Suppressor macrophage treated with lipopolysaccharide for 4 hours (primary cell): ENCODE measurements around the gene PPFIBP1.
"Not testable (repeated sequence)": the region's sequence is repeated elsewhere in the genome, so short reads cannot be mapped to it uniquely, and the experiment has no call there.

Experiments
- DNase-seq: peaks from one replicate; pipeline ENCODE4 v3.0.0-alpha.2; 2020

The PPFIBP1 gene

GRCh38 chr12:27598866-27599265 lies 74.9 kb downstream of the PPFIBP1 start:
- not testable (repeated sequence) for DNase-seq

DNA sequence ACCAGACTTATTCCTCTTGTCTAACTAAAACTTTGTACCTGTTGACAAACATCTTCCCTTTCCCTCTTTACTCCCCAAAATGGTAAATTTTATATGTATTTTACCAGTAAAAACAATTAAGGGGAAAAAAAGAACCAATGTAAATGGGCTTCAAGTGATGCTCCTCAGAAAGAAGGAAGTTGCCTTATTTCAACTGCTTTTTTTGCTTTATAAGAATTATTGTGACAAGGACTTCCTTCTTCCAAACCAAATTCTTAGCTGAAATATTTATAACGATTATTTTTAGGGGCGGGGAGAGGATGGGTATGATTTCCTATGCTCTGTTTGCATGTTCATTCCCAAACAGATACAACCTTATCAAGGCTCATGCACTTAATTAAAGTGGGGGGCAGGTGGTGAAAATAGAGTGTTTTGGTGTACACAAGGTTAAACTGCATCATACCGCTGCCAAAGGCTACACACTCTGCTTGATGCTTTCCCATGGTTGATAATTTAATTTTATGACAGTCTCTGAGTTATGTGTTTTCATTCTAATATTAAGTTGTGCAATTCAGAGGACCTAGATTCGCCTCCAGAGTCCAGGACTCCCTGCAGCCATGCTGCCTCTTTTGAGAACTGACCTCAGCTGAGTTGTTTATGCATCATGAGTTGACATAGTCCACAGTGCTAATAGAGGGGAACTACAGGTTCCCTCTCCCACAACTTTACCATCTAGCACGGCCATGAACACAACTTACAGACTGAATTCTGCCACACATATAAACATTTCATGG lies 77.2 kb downstream of the PPFIBP1 start:
- DNase-seq = peak; percentile 11

GRCh38 chr12:27602516-27602915 lies 78.5 kb downstream of the PPFIBP1 start:
- DNase-seq = no peak

GRCh38 chr12:27604431-27604830 lies 80.4 kb downstream of the PPFIBP1 start:
- no peak for DNase-seq

GRCh38 chr12:27606986-27607385 lies 83.0 kb downstream of the PPFIBP1 start:
- DNase-seq = no peak

DNA sequence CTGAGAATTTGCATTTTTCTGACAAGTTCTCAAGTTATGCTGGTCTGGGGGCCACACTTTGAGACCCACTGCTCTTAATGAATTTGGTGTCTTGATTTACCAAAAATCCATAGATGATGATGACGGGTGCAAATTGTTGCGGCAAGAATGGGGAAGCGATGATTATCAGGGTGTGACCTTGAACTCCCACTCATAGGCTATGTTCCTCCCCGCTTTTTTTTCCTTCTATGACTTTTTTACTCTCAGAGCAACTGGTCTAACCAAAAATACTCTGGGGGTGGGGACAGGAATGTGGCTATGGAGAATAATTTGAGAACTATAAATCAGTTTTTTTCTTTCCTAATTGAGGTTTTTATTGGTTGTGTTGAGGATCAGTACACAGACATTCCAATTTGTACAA lies 83.6 kb downstream of the PPFIBP1 start:
- DNase-seq = peak; percentile 22

GRCh38 chr12:27608890-27609289 lies 84.9 kb downstream of the PPFIBP1 start:
- no peak for DNase-seq

DNA sequence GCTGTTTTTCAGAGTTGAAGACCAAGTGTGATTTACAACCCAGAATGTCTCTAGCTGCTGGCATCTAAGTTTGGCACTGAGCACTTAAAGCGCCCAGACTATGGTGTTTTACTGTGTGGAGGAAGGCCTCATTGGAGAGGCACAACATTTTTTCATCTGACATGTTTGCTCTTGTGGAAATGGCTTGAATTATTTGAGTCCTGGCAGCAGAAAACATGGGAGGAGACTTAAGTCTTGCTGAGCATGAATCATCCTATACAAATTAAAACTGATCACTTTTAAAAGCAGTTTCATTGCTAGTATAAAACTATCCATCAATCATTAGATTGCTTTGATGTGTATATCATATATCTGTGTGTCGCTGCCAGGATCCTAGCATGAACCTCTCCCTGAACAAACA lies 86.4 kb downstream of the PPFIBP1 start:
- DNase-seq = no peak

DNA sequence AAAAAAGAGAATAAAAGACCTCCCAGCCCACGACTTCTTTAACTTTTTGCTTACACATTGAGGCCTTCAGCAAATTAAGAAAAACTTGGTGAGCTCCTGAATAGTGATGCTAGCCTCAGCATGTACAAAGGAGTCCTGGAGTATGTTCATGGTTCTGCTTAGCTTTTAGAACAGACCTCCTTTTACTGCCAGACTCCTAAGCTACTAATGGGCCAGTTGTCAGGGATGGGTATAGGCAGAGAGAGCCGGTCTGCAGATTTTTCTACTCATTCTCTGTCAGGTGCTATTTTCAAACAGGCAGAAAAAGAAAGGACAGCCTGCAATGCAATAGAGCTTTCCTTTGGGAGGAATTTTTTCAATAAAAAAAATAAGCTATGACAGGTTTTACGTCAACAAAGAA lies 90.4 kb downstream of the PPFIBP1 start:
- DNase-seq = no peak

- no peak for DNase-seq
These were observed 90.9 kb downstream of the PPFIBP1 start for GRCh38 chr12:27614866-27615265.

- DNase-seq = no peak
These were observed 91.4 kb downstream of the PPFIBP1 start for GRCh38 chr12:27615331-27615891.

- DNase-seq = no peak
These were observed 92.5 kb downstream of the PPFIBP1 start for GRCh38 chr12:27616356-27617142.

DNA sequence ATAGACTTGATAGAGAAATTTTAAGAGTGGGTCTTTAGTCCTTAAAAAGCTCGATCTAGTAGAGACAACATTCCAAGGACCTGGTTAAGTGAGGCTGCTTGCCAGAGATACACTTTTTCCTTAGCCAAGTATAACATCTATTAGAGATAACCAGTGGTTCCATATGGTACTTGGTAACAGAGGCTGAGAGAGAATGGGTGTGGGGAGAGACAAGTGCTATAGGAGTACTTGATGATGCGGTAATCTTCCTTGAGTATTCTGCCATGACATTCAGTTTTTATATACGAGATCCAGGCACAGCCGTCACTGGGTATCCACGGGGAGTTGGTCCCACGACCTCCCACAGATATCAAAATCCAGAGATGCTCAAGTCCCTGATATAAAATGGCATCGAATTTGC lies 94.8 kb downstream of the PPFIBP1 start:
- DNase-seq = no peak

DNA sequence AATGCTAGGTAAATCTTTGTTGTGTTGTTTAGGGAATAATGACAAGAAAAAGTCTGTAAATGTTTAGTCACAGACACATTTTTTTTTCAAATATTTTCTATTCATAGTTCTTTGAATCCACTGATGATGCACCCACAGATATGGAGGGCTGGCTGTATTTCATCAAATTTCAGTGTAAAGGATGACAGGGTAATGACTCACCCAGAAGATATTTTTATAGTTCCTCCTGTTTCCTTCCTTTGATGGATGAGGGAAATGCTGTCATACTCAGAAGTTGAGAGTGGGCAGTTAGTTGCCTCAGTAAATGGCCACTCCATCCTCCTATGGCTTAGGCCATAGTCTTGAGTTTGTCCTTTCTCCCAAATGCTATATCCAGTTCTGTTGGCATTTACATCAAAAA lies 95.3 kb downstream of the PPFIBP1 start:
- DNase-seq = peak; percentile 80

DNA sequence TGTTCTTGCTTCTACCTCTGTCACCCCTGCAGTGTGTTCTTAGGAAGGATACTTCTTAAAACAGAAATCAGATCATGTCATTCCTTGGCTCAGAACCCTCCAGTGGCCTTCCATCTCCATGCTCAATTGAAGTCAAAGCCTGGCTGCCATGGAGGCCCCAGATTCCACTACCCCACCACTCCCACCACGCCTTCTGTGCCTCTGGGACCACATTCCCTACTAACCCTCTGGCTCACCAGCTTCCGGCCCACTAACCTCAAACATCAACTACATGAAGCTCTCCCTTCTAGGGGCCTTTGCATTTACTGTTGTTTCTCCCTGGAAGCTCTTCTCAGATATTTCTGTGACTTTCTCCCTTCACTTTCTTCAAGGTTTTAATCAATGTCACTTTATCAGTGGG lies 96.1 kb downstream of the PPFIBP1 start:
- DNase-seq = no peak

DNA sequence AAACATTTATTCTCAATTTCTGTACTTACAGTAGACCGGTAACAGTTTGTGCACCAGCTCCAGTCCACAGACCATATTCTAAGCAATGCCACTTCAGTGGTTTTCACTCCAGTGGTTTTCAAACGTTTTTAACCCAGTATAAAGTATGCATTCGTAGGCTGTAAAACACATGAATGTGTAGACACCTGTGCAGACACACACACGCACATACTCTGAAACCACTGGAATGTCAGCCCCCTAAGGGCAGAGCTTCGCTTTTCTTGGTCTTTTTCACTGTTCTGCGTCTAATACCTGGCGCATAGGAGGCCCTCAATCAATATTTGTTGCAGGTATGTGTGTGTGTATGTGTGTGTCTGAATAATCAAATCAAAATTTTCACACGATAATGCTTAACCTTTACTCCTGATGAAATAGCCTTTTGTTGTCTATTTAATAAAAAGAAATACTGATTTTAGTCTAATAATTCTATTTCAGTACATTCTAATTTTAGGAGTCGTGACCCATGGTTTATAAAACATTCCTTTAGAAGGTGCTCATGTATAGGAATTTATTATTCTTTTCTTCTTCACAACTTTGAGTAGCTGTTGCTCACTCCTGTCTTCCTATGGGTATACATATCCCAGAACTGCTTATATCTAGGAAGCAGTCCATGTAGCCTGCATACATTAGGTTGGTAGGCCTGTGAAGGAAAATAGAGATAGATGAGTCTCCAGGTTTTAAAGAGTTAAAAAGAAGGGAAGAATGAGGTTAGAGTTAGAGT lies 98.6 kb downstream of the PPFIBP1 start:
- DNase-seq = no peak

GRCh38 chr12:27623645-27624044 lies 99.6 kb downstream of the PPFIBP1 start:
- DNase-seq = no peak

- DNase-seq = no peak
These were observed 100.6 kb downstream of the PPFIBP1 start for GRCh38 chr12:27624586-27624985.

GRCh38 chr12:27627123-27627852 lies 103.3 kb downstream of the PPFIBP1 start:
- DNase-seq = peak; percentile 78

DNA sequence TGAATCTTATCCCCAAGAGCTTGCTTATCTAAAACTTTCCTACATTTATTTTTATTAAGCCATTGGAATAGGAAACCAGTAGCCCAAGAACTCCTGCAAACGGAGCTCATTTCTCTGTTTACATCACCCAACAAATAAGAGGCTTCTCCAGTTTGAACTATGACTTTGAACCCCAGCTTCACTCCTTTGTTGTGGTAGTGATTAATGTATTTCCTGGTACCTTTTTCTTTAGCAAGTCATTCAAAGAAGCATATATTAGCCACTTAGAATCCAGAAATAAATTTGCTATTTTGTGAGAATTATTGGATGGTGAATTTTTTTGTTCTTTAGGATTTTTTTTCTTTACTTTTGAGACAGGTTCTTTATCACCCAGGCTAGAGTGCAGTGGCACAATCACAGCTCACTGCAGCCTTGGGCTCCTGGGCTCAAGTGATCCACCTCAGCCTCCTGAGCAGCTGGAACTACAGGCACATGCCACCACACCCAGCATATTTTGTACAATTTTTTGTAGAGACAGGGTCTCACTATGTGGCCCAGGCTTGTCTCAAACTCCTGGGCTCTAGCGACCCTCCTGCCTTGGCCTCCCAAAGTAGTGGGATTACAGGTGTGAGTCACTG lies 104.0 kb downstream of the PPFIBP1 start:
- DNase-seq = not testable (repeated sequence)

DNA sequence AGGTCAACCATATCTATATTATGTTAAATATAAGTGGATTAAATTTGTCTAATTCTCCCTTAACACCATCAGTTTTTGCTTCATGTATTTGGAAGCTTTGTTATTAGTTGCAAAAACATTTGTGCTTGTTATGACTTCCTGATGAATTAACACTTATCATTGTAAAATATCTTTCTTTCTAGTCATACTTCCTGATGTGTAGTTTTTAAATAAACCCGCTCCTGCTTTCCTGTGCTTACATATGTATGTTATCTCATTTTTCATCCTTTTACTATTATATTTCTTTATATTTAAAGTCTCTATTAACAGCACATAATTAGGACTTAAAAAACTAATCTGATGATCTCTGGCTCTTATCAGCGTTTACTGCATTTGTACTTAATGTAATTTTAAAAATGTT lies 106.2 kb downstream of the PPFIBP1 start:
- not testable (repeated sequence) for DNase-seq

DNA sequence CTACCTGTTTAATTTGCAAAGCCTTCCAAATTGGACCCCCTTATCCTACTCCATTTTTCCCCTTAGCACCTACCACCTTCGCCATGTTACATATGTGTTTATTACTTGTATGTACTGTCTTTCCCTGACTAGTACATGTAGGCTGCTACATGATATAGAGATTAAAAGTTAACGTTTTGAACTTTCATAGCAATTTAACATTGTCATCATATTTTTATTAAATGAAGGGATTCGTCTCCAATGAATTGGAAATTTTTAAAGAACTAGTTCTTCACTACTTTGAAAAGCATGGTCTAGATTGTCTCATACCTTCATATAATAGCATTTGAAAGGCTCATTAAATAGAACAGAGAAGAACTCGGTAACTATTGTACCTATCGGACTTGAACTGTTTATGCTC lies 107.4 kb downstream of the PPFIBP1 start:
- DNase-seq = no peak
